Activated naive CD4-positive, alpha-beta T cell treated with anti-CD3 and anti-CD28 coated beads, Interleukin-2, amount 10 ng/mL, durations not matched to agents 5 hours and 36 hours (primary cell): ENCODE results near the gene SNPH. TPM values are rescaled to one million over a fixed set of nuclear protein-coding genes. Genes with fewer than 3 reads are reported as not detected.

Experiments used
- total RNA-seq, 2 experiments: library from RNA; stranded (reverse); gene quantifications; one replicate each; pipeline ENCODE4 v1.2.3, GENCODE V29; 2021

SNPH gene, protein sequence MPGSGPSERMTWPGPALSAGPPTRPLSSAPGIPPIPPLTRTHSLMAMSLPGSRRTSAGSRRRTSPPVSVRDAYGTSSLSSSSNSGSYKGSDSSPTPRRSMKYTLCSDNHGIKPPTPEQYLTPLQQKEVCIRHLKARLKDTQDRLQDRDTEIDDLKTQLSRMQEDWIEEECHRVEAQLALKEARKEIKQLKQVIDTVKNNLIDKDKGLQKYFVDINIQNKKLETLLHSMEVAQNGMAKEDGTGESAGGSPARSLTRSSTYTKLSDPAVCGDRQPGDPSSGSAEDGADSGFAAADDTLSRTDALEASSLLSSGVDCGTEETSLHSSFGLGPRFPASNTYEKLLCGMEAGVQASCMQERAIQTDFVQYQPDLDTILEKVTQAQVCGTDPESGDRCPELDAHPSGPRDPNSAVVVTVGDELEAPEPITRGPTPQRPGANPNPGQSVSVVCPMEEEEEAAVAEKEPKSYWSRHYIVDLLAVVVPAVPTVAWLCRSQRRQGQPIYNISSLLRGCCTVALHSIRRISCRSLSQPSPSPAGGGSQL
- 1 to 10 TPM; 8.9 to 9.4 TPM for total RNA-seq

DNA sequence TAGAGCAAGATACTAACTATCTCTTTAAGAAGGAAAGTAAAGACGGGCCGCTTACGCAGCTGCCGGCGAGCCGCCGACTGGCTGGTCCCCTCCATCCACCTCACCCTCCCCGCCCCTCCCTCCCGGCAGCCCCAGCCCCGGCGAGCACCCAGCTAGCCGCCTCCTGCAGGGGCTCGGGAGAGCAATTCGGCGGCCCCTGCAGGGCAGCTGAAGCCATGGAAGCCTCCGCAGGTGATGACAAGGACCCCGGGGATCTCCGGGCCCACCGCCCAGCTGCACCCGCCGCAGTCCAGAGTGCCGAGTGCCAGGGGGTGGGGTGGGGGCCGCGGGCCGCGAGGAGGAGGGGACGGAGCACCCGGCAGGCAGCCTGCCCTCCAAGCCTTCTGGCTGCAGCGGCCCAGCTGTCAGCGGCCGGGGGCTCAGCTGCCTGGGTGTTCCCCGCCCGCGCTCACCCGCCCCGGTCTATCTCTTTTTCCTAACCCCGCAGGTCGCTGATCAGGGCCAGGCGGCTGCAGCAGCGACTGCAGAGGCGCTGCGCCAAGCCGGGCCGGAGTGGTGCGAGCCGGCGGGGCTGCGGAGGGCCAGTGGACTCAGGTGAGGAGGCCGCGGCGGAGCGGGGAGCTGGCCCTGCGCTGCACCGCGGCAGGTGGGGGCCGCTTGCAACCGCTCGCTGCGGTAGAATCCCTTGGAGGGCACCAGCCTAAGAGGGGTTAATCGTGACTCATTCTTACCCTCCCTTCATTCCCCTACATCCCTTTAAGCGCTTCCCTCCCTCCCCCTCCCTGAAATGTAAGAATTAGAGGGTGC is at the start of gene SNPH:
SNPH (plus strand) TSS at position 128 of the 807 bp plus-strand sequence. CDS start 29,946 bp downstream, outside the sequence.

DNA sequence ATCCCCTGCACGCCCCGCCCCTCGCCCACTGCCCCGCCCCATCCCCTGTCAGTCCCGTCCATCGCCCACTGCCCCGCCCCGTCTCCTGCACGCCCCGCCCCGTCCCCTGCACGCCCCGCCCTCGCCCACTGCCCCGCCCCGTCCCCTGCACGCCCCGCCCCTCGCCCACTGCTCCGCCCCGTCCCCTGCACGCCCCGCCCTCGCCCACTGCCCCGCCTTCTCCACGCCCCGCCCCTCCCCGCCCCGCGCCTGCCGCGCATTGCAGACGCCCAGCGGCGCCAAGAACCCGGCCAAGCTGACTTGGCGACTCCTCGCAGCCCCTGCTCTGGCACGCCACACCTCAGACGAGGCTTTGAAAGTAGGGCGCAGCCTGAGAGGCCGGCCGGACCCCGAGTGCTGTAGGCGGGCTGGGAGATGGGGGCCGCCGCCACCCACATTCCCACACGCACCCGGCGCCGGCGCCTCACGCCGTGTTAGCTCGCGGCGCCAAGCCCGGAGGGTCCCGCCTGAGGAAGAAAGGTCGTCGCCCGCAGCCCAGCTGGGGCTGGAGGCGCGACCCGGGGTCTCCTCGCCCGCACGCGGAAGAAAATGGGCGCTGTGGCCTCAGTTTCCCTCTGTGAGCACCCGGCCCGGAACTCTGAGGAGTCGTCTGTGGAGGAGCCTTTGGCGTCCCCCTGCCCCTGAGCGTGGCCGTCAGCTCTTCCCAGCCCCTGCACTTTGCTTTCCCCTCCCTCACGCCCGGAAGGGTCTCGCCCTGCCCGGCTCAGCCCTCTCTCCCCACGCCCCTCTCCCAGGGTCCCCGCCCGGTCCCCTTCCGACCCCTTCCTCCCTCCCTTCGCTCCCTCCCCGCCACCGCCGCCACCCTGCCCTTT is 40.1 kb upstream of the SNPH start, which contains the start of gene RAD21L1:
RAD21L1 (plus strand) TSS at position 262 of the 872 bp plus-strand sequence. CDS start 2,410 bp downstream, outside the sequence.

DNA sequence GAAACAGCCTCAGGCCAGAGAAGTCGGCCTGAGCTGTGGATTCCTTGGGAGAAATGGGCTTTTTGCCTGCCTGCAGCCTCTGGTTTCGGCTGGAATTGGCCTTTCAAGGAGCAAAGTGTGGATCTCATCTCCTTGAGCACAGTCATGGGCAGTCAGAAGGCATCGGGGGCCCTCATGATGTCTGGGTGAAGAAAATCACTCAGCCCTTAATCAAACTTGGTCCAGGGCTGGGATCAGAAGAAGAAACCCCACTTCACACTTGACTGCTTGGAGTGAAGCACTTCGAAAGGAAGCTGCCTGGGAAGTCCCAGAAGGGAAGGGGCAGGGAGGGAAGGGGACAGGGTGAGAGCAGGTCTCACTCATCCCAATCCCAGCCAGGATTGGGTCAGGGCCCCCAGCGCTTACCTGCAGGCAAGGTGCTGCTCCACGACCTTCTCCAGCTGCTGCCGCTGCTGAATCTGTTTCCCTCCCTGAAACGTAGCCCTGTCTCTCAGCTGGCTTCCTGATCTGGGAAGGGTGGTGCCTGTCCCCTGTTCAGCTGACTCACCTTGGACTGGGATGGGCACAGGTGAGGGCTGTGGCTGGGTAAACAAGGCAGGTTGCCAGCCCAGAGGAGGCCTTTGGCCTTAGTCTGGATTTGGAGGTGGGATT is 62.7 kb downstream of the SNPH start, which contains the start of gene SDCBP2:
SDCBP2 (minus strand) TSS at position 460 of the 651 bp plus-strand sequence. CDS start 8,723 bp downstream, outside the sequence.

Other genes starting within 250 kb of the SNPH start
- gene PSMF1, start 147.7 kb upstream of the SNPH start, total RNA-seq: 100 to 1,000 TPM; 134 to 136 TPM
- gene TMEM74B, start 81.3 kb upstream of the SNPH start, total RNA-seq: 1 to 10 TPM in 1 of 2 experiments, under 1 TPM in 1; 0.79 to 1.7 TPM
- not detected for gene C20orf202, start 62.8 kb upstream of the SNPH start, total RNA-seq
- gene RAD21L1, start 40.2 kb upstream of the SNPH start, total RNA-seq: not detected
- gene SDCBP2, start 62.8 kb downstream of the SNPH start, total RNA-seq: 1 to 10 TPM; 2.6 to 2.7 TPM
- 100 to 1,000 TPM; 208 to 214 TPM for gene FKBP1A, start 126.8 kb downstream of the SNPH start, total RNA-seq
- gene NSFL1C, start 200.6 kb downstream of the SNPH start, total RNA-seq: 10 to 100 TPM; 55.3 to 57.1 TPM
- gene SIRPB2, start 225.1 kb downstream of the SNPH start, total RNA-seq: not detected